HG03108 (cell line): ENCODE data around the gene CX3CR1.
A peak's percentile ranks its signal among the peaks of the same experiment; 100 is the strongest.
"Not testable (repeated sequence)": the region's sequence is repeated elsewhere in the genome, so short reads cannot be mapped to it uniquely, and the experiment has no call there.

Experiments
- ATAC-seq: cut with Tn5 transposase; IDR thresholded peaks from one replicate; pipeline ENCODE4 v1.9.1; 2021; ENCODE audit warnings: moderate library complexity; ENCODE audit not compliant: unreplicated experiment

CX3CR1 gene

GRCh38 chr3:39267631-39268548 lies 11.9 kb downstream of the CX3CR1 start:
- no peak for ATAC-seq

GRCh38 chr3:39264053-39264452 lies 15.8 kb downstream of the CX3CR1 start:
- no peak for ATAC-seq

- no peak for ATAC-seq
Measured at GRCh38 chr3:39263576-39263975, 16.3 kb downstream of the CX3CR1 start.

- no peak for ATAC-seq
Measured at GRCh38 chr3:39262846-39263245, 17.0 kb downstream of the CX3CR1 start.

- no peak for ATAC-seq
Measured at GRCh38 chr3:39261726-39262125, 18.1 kb downstream of the CX3CR1 start.

- ATAC-seq, result peak; percentile 54
Measured at GRCh38 chr3:39260957-39261356, 18.9 kb downstream of the CX3CR1 start.

- no peak for ATAC-seq
Measured at GRCh38 chr3:39260318-39260717, 19.5 kb downstream of the CX3CR1 start.

- peak; percentile 99 for ATAC-seq
Measured at GRCh38 chr3:39255503-39256325, 24.1 kb downstream of the CX3CR1 start.

GRCh38 chr3:39254806-39255449 lies 24.9 kb downstream of the CX3CR1 start:
- no peak for ATAC-seq

- ATAC-seq, result no peak
Measured at GRCh38 chr3:39251576-39251975, 28.3 kb downstream of the CX3CR1 start.

- ATAC-seq, result no peak
Measured at GRCh38 chr3:39250116-39250747, 29.6 kb downstream of the CX3CR1 start.

- ATAC-seq, result no peak
Measured at GRCh38 chr3:39249453-39250115, 30.3 kb downstream of the CX3CR1 start.

- ATAC-seq, result no peak
Measured at GRCh38 chr3:39241561-39241960, 38.3 kb downstream of the CX3CR1 start.

GRCh38 chr3:39237027-39237426 lies 42.8 kb downstream of the CX3CR1 start:
- no peak for ATAC-seq

GRCh38 chr3:39234651-39235050 lies 45.2 kb downstream of the CX3CR1 start:
- no peak for ATAC-seq

GRCh38 chr3:39232859-39233258 lies 47.0 kb downstream of the CX3CR1 start:
- no peak for ATAC-seq

- no peak for ATAC-seq
Measured at GRCh38 chr3:39230453-39230852, 49.4 kb downstream of the CX3CR1 start.

- no peak for ATAC-seq
Measured at GRCh38 chr3:39228496-39228895, 51.3 kb downstream of the CX3CR1 start.

GRCh38 chr3:39227596-39227995 lies 52.2 kb downstream of the CX3CR1 start:
- ATAC-seq, result not testable (repeated sequence)

GRCh38 chr3:39226106-39226741 lies 53.6 kb downstream of the CX3CR1 start:
- ATAC-seq, result no peak
